ENCODE results near the gene NEK10. TPM values are rescaled to one million over a fixed set of nuclear protein-coding genes. Genes with fewer than 3 reads are reported as not detected.
A peak's percentile ranks its signal among the peaks of the same experiment; 100 is the strongest.

The NEK10 gene
- total and polyA plus RNA-seq, 2 of the 13 experiments (the other 11 are each of a cell fraction or from before 2014, with no cell fraction given), result 2.8 to 14.2 TPM

DNA sequence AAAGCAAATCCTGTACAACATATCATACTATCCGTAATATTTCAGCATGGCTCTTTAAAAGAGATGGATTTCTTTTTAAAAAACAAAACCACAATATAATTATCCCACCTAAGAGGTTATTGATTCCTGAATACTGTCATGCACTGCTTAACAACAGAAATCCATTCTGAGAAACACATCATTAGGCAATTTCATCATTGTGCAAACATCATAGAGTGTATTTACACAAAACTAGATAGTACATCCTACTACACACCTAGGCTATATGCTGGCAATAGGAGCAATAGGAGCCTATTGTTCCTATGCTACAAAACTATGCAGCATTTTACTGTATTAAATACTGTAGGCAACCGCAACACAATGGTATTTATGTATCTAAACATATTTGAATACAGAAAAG is 242.0 kb downstream of the NEK10 start (continued):
- TF ChIP-seq, protein P1, sequence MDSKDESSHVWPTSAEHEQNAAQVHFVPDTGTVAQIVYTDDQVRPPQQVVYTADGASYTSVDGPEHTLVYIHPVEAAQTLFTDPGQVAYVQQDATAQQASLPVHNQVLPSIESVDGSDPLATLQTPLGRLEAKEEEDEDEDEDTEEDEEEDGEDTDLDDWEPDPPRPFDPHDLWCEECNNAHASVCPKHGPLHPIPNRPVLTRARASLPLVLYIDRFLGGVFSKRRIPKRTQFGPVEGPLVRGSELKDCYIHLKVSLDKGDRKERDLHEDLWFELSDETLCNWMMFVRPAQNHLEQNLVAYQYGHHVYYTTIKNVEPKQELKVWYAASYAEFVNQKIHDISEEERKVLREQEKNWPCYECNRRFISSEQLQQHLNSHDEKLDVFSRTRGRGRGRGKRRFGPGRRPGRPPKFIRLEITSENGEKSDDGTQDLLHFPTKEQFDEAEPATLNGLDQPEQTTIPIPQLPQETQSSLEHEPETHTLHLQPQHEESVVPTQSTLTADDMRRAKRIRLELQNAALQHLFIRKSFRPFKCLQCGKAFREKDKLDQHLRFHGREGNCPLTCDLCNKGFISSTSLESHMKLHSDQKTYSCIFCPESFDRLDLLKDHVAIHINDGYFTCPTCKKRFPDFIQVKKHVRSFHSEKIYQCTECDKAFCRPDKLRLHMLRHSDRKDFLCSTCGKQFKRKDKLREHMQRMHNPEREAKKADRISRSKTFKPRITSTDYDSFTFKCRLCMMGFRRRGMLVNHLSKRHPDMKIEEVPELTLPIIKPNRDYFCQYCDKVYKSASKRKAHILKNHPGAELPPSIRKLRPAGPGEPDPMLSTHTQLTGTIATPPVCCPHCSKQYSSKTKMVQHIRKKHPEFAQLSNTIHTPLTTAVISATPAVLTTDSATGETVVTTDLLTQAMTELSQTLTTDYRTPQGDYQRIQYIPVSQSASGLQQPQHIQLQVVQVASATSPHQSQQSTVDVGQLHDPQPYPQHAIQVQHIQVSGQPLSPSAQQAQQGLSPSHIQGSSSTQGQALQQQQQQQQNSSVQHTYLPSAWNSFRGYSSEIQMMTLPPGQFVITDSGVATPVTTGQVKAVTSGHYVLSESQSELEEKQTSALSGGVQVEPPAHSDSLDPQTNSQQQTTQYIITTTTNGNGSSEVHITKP (CRISPR knock-in tag; IDR thresholded peaks at IDR 0.05; ENCODE audit: low read depth), result no peak
- TF ChIP-seq AFF4 (CRISPR knock-in tag; IDR thresholded peaks at IDR 0.05), result no peak
- TF ChIP-seq ATF7 (IDR thresholded peaks at IDR 0.05), result peak; percentile 56
- TF ChIP-seq ATF7 (CRISPR knock-in tag; IDR thresholded peaks at IDR 0.05), result no peak
- TF ChIP-seq NFIC (IDR thresholded peaks at IDR 0.05; ENCODE audit: low read length), result peak; percentile 81; the same call in 1 of the 2 replicates
- TF ChIP-seq SOX6 (IDR thresholded peaks at IDR 0.05), result no peak
- TF ChIP-seq SOX6 (CRISPR knock-in tag; IDR thresholded peaks at IDR 0.05), result peak; percentile 92
- TF ChIP-seq ZNF7 (CRISPR knock-in tag; IDR thresholded peaks at IDR 0.05), result no peak

Measured in HepG2 (cell line).